GM18511 (cell line): Measurements from ENCODE around the gene FOXA1.
"Not testable (repeated sequence)": the region's sequence is repeated elsewhere in the genome, so short reads cannot be mapped to it uniquely, and the experiment has no call there.

Source experiments
- ATAC-seq: cut with Tn5 transposase; IDR thresholded peaks from one replicate; pipeline ENCODE4 v1.9.1; 2021; ENCODE audit warnings: mild to moderate bottlenecking, moderate library complexity; ENCODE audit not compliant: unreplicated experiment

FOXA1 gene

GRCh38 chr14:37563189-37563588 lies 31.9 kb downstream of the FOXA1 start:
- no peak for ATAC-seq

DNA sequence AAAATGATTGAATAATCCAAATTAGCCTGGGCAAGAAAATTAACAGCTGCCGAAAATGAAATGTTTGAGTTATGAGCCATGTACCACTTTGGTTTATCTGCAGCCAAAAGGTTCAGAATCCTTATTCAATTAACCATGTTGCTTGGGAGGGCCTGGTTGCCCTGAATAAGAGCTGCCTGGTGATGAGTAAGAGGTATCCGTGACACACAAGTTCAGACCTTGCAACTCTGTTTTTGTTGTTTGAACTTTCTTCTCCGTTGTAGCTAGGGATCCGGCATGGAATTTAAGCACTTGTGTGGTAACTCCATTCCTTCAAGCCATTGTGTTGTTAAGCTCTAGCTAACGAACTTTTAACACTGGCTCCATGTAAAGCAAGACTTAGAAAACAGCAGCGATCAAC lies 35.7 kb downstream of the FOXA1 start:
- ATAC-seq, result no peak

DNA sequence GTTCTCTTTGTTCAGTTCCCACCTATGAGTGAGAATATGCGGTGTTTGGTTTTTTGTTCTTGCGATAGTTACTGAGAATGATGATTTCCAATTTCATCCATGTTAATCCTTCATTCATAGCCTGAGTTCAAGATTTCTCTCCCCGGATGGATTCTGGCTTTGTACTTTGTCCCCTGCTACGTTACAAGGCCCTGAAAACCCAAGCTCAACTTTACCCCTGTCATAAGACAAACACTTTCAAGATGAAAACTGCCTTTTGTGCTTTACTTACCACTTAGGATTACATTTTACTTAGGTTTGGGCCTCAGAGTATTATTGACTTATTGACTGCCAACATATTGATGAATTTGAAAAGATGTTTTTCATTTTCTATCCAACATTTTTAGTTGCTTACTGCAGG lies 36.3 kb downstream of the FOXA1 start:
- ATAC-seq, result no peak

- ATAC-seq, result not testable (repeated sequence)
Observed at GRCh38 chr14:37555596-37555995, 39.5 kb downstream of the FOXA1 start.

DNA sequence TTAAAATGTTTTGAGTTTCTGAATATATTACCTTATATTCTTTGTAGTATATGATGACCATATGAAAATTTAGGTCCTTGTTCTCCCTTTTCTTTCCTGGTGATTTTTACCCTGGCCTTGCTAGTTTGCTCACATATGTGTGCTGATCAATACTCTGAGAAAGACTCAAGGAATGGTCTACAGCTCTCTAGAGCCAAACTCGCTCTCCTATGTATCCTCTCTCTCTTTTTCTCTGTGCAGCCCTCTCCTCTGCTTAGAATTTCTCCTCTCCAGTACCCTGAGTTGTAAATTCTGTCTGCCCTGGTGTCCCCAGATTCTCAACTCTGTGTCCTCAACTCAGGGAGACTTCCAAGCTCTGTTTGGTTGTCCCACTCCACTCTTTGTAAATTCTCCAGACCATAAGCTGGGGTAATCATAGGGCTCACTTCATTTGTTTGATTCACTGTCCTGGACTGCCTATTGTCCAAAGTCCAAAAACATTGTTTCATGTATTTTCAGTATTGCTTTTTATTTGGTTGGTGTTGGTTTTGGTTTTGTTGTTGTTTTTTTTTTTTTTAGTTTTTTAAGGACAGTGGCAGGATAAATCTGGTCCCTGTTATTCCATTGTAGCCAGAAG lies 41.0 kb downstream of the FOXA1 start:
- no peak for ATAC-seq

GRCh38 chr14:37551119-37551518 lies 43.9 kb downstream of the FOXA1 start:
- ATAC-seq, result no peak

DNA sequence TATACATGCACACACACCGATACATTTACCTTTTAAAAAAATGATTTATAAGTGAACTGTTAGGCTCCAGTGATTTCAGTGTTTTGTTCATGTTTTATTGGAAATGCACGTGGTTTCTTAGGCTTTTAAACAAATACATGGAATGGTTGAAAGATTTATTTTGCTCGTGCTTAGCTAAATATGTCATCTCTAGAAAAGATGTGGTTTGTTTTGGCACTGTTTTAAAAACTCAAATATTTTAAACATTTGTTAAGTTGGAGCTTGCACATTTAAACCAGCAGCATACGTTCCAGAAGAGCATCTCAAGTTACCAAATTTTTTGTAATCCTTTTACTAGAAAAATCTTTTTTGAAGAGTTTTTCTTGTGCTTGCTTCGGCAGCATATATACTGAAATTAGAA lies 44.5 kb downstream of the FOXA1 start:
- no peak for ATAC-seq

- ATAC-seq, result no peak
Observed at GRCh38 chr14:37546621-37547447, 48.2 kb downstream of the FOXA1 start.

GRCh38 chr14:37545174-37545573 lies 49.9 kb downstream of the FOXA1 start:
- no peak for ATAC-seq

DNA sequence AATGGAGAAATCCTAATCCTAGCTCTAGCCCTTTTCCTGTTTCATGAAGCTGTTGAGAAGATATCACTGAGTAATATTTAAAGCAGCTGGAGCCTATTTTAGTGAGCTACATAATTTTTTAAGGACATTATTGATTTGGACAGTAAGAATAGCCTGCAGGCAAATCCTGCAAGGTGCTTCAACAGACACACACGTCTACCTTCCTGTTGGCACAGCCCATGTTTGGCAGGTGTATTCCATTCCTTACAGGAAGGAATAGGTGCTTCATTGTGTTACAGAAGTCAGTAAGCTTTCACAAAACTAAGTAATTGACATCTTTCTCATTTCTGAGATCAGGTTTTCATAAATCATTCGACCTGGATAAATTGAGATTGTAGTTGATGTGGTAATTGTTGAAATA lies 50.6 kb downstream of the FOXA1 start:
- no peak for ATAC-seq

DNA sequence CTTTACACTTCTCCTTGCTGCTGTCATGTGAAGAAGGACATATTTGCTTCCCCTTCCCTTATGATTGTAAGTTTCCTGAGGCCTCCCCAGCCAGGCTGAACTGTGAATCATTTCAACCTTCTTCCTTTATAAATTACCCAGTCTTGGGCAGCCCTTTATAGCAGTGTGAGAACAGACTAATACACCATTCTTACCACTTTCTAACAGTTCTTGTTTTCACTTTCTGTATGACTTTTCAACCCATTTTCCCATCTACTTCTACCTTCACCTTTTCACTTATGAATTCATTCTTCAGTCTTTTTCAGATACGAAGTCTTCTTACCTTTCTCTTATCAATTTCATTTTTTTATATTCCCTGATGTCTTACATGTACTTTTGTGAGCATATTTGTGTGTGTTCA lies 55.1 kb downstream of the FOXA1 start:
- ATAC-seq, result no peak
